WTC11 (cell line): Measurements from ENCODE around the gene MIB1. TPM values are rescaled to one million over a fixed set of nuclear protein-coding genes. Genes with fewer than 3 reads are reported as not detected.

Source experiments
- ATAC-seq: fragments of 200-7000 bp; cut with Tn5 transposase; 2 replicates; pipeline ENCODE4 v1.10.0; 2021; ENCODE audit warnings: mild to moderate bottlenecking, moderate library complexity
- CTCF ChIA-PET: fragments of 300-600 bp; sonication (Branson Sonifier 250); formaldehyde crosslinking; loops from one replicate; lab custom pipeline; 2021; ENCODE audit warnings: antibody characterized with exemption; lab: Charles Lee
- POLR2A ChIA-PET: fragments of 350-600 bp; sonication (Branson Sonifier 250); formaldehyde crosslinking; loops from one replicate; lab custom pipeline; 2021; ENCODE audit warnings: antibody characterized with exemption; lab: Charles Lee
- DNase-seq: peaks from one replicate; pipeline ENCODE4 v3.0.0; 2021; ENCODE audit warnings: low spot score
- H3K27ac Mint-ChIP-seq: 2 replicates; pipeline ENCODE4 v1.8.0; 2021; ENCODE audit warnings: mixed read lengths
- H3K27me3 Mint-ChIP-seq: 2 replicates; pipeline ENCODE4 v1.8.0; 2021; ENCODE audit warnings: low read depth, mild to moderate bottlenecking, moderate library complexity, mixed read lengths
- H3K36me3 Mint-ChIP-seq: 2 replicates; pipeline ENCODE4 v1.8.0; 2021; ENCODE audit warnings: mixed read lengths
- H3K4me1 Mint-ChIP-seq: 2 replicates; pipeline ENCODE4 v1.8.0; 2022; ENCODE audit warnings: mixed read lengths
- H3K4me3 Mint-ChIP-seq: 2 replicates; pipeline ENCODE4 v1.8.0; 2021; ENCODE audit warnings: mild to moderate bottlenecking, moderate library complexity, mixed read lengths
- H3K9me3 Mint-ChIP-seq: 2 replicates; pipeline ENCODE4 v1.8.0; 2021; ENCODE audit warnings: mixed read lengths
- AFF4 ChIP-seq: sonication (generic); formaldehyde crosslinking; IDR thresholded peaks from 2 replicates; pipeline ENCODE4 v1.8.1; 2023; ENCODE audit warnings: mild to moderate bottlenecking, missing genetic modification reagents, borderline replicate concordance
- EMX1 ChIP-seq: fragments of 250-450 bp; sonication (Bioruptor Pico); IDR thresholded peaks from 2 replicates; pipeline ENCODE4 v1.8.0; 2021; ENCODE audit warnings: mild to moderate bottlenecking
- ESRRA ChIP-seq: sonication (generic); formaldehyde crosslinking; IDR thresholded peaks from 2 replicates; pipeline ENCODE4 v1.8.1; 2022; ENCODE audit warnings: mild to moderate bottlenecking, missing genetic modification reagents, borderline replicate concordance
- NR1H2 ChIP-seq: sonication (generic); formaldehyde crosslinking; IDR thresholded peaks from 2 replicates; pipeline ENCODE4 v1.9.0; 2021; ENCODE audit warnings: mild to moderate bottlenecking, moderate library complexity, missing genetic modification reagents
- NR3C1 ChIP-seq: sonication (generic); formaldehyde crosslinking; conservative IDR thresholded peaks from 2 replicates; pipeline ENCODE4 v1.8.1; 2023; ENCODE audit warnings: low read depth, mild to moderate bottlenecking, missing genetic modification reagents
- PREB ChIP-seq: sonication (generic); formaldehyde crosslinking; IDR thresholded peaks from 2 replicates; pipeline ENCODE4 v1.8.1; 2022; ENCODE audit warnings: mild to moderate bottlenecking, missing genetic modification reagents, moderate library complexity, borderline replicate concordance
- PRRX2 ChIP-seq: fragments of 250-450 bp; sonication (Bioruptor Pico); IDR thresholded peaks from 2 replicates; pipeline ENCODE4 v1.8.0; 2021; ENCODE audit warnings: mild to moderate bottlenecking
- RORB ChIP-seq: fragments of 250-450 bp; sonication (Bioruptor Pico); IDR thresholded peaks from 2 replicates; pipeline ENCODE4 v1.9.0; 2021; ENCODE audit warnings: mild to moderate bottlenecking
- SMAD4 ChIP-seq: sonication (generic); formaldehyde crosslinking; IDR thresholded peaks from 2 replicates; pipeline ENCODE4 v1.8.0; 2022; ENCODE audit warnings: mild to moderate bottlenecking, missing genetic modification reagents
- USF2 ChIP-seq: sonication (generic); formaldehyde crosslinking; IDR thresholded peaks from 2 replicates; pipeline ENCODE4 v1.8.1; 2023; ENCODE audit warnings: mild to moderate bottlenecking, missing genetic modification reagents, moderate library complexity
- ZNF232 ChIP-seq: sonication (generic); formaldehyde crosslinking; IDR thresholded peaks from 2 replicates; pipeline ENCODE4 v1.8.0; 2022; ENCODE audit warnings: mild to moderate bottlenecking, missing genetic modification reagents
- ZNF281 ChIP-seq: sonication (generic); formaldehyde crosslinking; IDR thresholded peaks from 2 replicates; pipeline ENCODE4 v1.8.0; 2023; ENCODE audit warnings: mild to moderate bottlenecking, missing genetic modification reagents
- ZNF423 ChIP-seq: fragments of 250-450 bp; sonication (Bioruptor Pico); IDR thresholded peaks from 2 replicates; pipeline ENCODE4 v2.1.2; 2022; ENCODE audit warnings: mild to moderate bottlenecking, moderate library complexity
- ZNF512 ChIP-seq: sonication (generic); formaldehyde crosslinking; IDR thresholded peaks from 2 replicates; pipeline ENCODE4 v1.8.1; 2022; ENCODE audit warnings: missing genetic modification reagents, borderline replicate concordance
- ZNF532 ChIP-seq: fragments of 250-450 bp; sonication (Bioruptor Pico); IDR thresholded peaks from 2 replicates; pipeline ENCODE4 v1.9.0; 2021; ENCODE audit warnings: mild to moderate bottlenecking, borderline replicate concordance
- total RNA-seq: library from RNA; stranded (reverse); gene quantifications from 3 replicates; pipeline ENCODE4 v1.2.3, GENCODE V29; 2021

MIB1 gene
- total RNA-seq, 1 experiment from 2014 or later = 63.9 TPM

- TF ChIP-seq ZNF423 (no peak), PREB (no peak)
- TF ChIP-seq, all 79 proteins: peak for 0
Observed at GRCh38 chr18:21820811-21821143, 80.2 kb downstream of the MIB1 start (continued).

GRCh38 chr18:21823848-21824247, 83.3 kb downstream of the MIB1 start:
- ChIA-PET POLR2A (no interaction called here), CTCF (no interaction called here)
- H3K27me3 Mint-ChIP-seq = no peaks in the 10 kb centered on the region
- no peaks in the 10 kb centered on the region for H3K9me3 Mint-ChIP-seq
- H3K36me3 Mint-ChIP-seq = peaks cover 32% of the 10 kb centered on the region
- ATAC-seq = no peak
- no peak overlapping the region for H3K27ac Mint-ChIP-seq
- DNase-seq = no peak
- no peak overlapping the region for H3K4me3 Mint-ChIP-seq
- TF ChIP-seq PRRX2 (CRISPR knock-in tag) = no peak
- TF ChIP-seq USF2 = no peak
- no peak for TF ChIP-seq ZNF232 (CRISPR knock-in tag)
- no peak for TF ChIP-seq ZNF281 (CRISPR knock-in tag)
- no peak for TF ChIP-seq SMAD4 (CRISPR knock-in tag)
- TF ChIP-seq ESRRA = no peak
- no peak for TF ChIP-seq AFF4 (CRISPR knock-in tag)
- H3K4me1 Mint-ChIP-seq = peaks cover 15% of the 10 kb centered on the region

GRCh38 chr18:21826196-21826595, 85.6 kb downstream of the MIB1 start:
- no peaks in the 10 kb centered on the region for H3K9me3 Mint-ChIP-seq
- TF ChIP-seq ZNF512 (CRISPR knock-in tag) (no peak), SMAD4 (CRISPR knock-in tag) (no peak), RORB (CRISPR knock-in tag) (no peak), EMX1 (CRISPR knock-in tag) (no peak), ZNF532 (no peak), NR3C1 (CRISPR knock-in tag) (no peak), USF2 (no peak), NR1H2 (CRISPR knock-in tag) (no peak)
- TF ChIP-seq, all 79 proteins: peak for 0
- ATAC-seq (no peak), DNase-seq (no peak)
- H3K36me3 Mint-ChIP-seq = peaks cover 15% of the 10 kb centered on the region
- H3K4me3 Mint-ChIP-seq = no peak overlapping the region
- no peak overlapping the region for H3K27ac Mint-ChIP-seq
- ChIA-PET POLR2A (no interaction called here), CTCF (interaction anchor here (1.1 kb wide), 1 partner anchor 8 kb away, joined by 3 read pairs; no protein-coding TSS in a partner anchor)
- H3K4me1 Mint-ChIP-seq = peaks cover 25% of the 10 kb centered on the region
- H3K27me3 Mint-ChIP-seq = no peaks in the 10 kb centered on the region
